Measurements from ENCODE around the gene NUB1.

- TF ChIP-seq CTCF (IDR thresholded peaks at IDR 0.05) (no peak), POLR2AphosphoS5 (IDR thresholded peaks at IDR 0.05) (no peak)
These were observed 52.7 kb downstream of the NUB1 start for GRCh38 chr7:151394076-151395035.
